Ishikawa (cell line): Measurements from ENCODE around the gene WNT6.

Experiments
- CREB1 ChIP-seq: IDR thresholded peaks from 2 replicates; pipeline ENCODE4 v1.6.1; 2012; ENCODE audit warnings: low read depth
- EGR1 ChIP-seq: IDR thresholded peaks from 2 replicates; pipeline ENCODE4 v1.6.1; 2012
- EP300 ChIP-seq: IDR thresholded peaks from 2 replicates; pipeline ENCODE4 v1.6.1; 2012; ENCODE audit warnings: borderline replicate concordance
- MAX ChIP-seq: IDR thresholded peaks from 2 replicates; pipeline ENCODE4 v1.6.1; 2012
- RAD21 ChIP-seq: IDR thresholded peaks from 2 replicates; pipeline ENCODE4 v1.6.1; 2012; ENCODE audit warnings: low read depth
- REST ChIP-seq: IDR thresholded peaks from 2 replicates; pipeline ENCODE4 v1.6.1; 2012; ENCODE audit warnings: low read depth, mild to moderate bottlenecking
- TAF1 ChIP-seq: IDR thresholded peaks from 2 replicates; pipeline ENCODE4 v1.6.1; 2012; ENCODE audit warnings: low read depth, mild to moderate bottlenecking
- TCF12 ChIP-seq: IDR thresholded peaks from 2 replicates; pipeline ENCODE4 v1.6.1; 2012; ENCODE audit warnings: low read depth
- TEAD4 ChIP-seq: IDR thresholded peaks from 2 replicates; pipeline ENCODE4 v1.6.1; 2012

DNA sequence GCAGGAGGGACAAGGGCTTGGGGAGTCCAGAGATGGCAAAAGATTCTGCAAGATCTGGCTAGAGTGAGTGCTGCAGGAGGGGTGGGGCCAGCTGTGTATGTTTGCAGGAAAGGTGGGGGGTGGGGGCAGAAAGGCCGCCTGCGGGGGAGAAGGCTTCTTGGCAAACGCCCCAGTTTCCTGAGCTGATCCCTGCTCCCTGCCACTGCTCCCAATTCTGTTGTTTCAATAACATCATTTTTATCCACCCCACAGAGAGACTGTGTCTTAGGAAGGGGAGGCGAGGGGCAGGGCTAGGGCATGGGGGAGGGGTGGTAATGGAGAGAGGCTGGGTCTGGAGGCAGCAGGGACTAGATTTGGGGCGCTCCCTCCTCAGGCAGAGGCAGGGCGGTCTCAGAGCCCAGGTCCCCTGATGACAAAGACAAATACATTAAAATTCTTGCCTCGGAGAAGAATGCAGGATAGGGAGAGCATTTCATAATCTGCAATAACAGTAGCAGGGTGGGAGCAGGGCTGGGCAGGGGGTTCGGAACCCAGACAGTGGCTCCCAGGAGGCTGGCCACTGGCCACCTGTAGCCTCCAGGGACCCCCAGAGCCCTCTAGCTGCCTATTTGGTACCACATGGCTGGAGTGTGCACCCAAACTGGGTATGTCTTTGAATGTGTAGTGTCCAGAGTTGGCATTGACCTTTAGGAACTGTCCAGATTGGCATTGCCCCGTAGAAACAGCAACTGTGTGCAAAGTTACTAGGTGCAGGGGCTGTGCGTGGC lies 2.1 kb upstream of the WNT6 start:
- TF ChIP-seq EGR1 (no peak), TAF1 (no peak), EP300 (no peak), MAX (no peak), RAD21 (no peak), CREB1 (no peak), TCF12 (no peak), TEAD4 (no peak), REST (no peak)
